HG03457 (cell line): ENCODE data around the gene HMGXB3.
"Not testable (repeated sequence)": the region's sequence is repeated elsewhere in the genome, so short reads cannot be mapped to it uniquely, and the experiment has no call there.

ENCODE experiments used
- ATAC-seq: cut with Tn5 transposase; IDR thresholded peaks from one replicate; pipeline ENCODE4 v1.9.1; 2021; ENCODE audit warnings: moderate number of reproducible peaks; ENCODE audit not compliant: unreplicated experiment

HMGXB3 gene

DNA sequence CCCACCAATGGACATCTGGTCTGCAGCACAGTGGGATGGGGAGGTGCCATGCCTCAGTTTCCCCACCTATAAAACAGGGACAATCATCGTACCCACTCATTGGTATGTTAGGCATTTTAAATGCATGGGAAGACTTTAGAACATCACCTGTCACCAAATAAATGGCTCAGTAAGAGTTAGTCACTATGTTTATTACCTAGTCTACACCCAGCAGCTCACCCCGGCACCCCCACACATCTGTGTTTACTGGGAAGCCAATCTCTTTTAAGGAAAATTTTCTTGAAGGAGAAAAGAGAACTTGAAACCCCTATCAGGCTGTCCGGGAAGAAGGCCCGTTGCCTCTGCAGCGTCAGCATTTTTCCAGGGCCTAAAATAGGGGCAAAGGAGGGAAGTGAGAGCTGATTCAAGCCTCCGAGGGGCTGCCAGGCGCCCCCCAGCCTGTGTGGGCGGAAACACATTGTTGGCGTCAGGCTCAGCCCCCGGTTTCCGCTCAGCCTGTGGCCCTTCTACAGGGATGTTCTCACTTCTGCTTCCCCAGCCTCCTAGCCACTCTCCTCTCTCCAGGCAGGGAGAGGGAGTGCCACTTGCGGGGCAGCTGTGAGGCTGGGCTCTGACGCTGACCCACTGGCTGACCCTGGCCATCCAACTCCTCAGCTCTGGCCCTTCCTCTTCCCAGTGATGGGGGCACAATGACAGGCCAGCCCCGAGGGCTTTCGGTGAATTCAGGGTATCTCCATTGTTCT lies 81.2 kb downstream of the HMGXB3 start:
- no peak for ATAC-seq

DNA sequence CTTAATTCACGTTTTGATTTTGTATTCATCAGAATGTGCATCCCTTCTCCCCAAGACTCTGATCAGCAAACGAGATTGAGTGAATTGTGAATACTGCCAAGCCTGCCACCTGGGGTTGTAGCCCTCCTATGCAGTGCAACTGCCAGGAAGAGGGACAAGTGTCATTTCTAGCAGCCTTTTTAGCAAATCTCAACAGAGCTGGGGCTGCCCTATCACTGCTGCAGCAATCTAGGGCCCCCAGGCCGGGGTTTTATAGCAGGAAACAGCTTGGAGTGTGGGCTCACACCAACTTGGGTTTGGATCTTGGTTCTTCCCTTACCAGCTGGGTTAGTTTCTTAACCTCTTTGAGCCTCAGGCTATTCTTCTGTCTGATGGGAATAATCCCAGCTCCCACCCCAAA lies 81.8 kb downstream of the HMGXB3 start:
- no peak for ATAC-seq

DNA sequence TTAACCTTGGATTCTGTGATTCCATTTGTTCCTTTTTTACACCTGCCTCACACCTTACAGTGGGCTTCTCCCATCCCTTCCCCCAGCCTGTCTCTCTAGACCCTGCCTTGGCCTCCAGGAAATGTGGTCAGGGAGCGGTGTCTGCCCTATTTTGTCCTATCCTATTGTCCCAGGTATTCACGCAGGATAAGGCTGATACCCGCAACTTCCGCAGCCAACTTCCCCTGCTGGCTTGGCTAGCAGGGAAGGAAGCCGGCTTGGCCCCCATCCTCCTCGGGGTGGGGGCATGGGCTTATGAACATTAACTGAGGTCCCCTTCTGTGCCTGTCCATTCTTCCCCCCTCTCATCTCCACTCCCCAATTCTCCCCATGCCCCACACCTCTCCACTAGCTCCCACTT lies 82.3 kb downstream of the HMGXB3 start:
- no peak for ATAC-seq

DNA sequence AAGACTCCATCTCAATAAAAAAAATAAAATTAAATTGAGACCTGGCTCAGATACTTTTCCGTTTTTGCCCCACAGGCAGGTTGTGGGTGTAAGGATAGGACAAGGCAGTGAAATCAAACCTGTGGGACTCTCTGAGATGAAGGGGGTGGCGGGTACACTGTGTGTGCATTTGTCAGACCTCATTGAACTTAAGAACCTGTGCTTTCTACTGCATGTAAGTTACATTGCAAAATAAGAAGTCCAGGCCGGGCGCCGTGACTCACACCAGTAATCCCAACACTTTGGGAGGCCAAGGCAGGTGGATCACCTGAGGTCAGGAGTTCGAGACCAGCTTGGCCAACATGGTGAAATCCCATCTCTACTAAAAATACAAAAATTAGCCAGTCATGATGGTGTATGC lies 84.2 kb downstream of the HMGXB3 start:
- ATAC-seq, result not testable (repeated sequence)

DNA sequence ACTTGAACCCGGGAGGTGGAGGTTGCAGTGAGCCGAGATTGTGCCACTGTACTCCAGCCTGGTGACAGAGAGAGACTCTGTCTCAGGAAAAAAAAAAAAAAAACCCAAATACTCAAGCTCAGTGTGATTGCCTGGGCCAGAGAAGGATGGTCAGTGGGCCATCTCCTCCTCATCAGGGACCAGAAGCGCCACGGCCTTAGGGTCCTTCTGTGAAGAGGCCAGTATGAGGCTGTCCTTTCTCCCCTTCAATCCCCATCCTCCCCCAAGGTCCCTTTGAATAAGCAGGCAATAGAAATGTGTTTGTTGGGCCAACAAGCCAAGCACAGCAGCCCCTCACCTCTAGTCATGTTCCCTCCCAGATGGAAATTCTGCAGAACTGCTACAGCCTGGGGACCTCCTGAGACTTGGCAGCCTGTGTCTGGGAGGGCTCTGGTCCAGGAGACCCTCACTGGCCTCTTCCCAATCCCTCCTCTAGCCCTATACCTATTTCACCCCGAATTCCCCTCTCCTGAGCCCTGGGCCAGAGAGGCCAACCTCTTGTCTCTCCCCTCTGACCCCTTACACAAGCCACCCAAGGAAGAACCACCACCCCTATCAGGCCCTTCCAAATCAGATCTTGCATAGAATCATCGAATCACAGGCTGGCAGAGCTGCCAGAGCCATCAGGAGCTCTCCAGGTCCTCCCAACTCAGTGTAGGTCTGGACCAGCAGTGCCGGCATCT lies 84.8 kb downstream of the HMGXB3 start:
- ATAC-seq, result no peak

DNA sequence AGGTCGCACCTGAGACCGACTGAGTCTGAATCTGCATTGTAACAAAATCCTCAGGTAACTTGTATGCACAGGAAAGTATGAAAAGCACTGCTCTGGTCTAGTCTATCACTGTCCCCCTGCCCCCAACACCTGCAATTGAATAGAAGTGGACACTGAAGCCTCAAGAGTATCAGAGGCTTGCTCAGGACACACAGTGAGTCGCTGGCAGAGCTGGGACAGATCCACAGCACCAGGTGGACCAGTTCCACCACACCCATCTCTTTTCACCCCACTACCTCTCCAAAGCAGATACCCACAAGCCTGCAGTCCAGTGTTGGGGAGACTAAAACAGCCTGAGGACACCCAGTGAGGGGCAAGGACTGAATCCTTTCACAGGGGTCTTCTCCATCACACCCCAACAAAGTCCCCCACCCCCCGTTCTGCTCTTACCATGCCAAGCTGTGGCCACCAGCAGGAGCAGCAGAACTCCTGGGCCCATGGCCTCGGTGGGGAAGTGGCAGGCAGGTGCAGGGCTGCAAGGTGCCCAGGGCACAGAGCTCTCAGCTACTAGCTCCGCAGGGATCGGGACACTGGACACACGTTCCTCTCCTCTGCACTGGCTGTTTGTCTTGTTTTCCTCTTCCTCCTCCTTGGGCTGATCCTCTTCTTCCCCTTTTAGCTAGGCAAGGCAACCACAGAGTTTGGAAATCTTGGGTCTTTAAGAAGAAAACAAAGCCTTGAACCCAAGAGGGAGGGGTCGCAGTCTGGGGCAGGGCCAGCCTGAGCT lies 85.6 kb downstream of the HMGXB3 start, which contains the start of gene CSF1R:
CSF1R (minus strand) TSS at position 605 of the 766 bp plus-strand sequence; CDS start at position 478, 127 bp downstream.
- ATAC-seq, result no peak

DNA sequence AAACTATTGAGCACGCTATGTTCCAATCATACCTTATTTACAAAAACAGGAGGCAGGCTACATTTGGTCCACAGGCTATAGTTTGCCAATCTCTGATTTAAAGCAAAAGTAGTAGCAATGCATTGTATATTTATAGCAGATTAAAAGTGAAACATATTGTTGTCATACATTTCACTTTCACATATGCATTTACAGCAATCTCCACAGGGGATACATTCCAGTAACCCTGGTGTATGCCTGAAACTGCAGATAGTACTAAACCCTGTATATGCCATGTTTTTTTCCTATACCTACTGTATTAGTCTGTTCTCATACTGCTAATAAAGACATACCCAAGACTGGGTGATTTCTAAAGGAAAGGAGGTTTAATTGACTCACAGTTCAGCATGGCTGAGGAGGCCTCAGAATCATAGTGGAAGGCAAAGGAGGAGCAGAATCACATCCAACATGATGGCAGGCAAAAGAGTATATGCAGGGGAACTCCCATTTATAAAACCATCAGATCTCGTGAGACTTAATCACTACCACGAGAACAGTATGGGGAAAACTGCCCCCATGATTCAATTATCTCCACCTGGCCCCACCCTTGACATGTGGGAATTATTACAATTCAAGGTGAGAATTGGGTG lies 91.7 kb downstream of the HMGXB3 start:
- ATAC-seq, result no peak

DNA sequence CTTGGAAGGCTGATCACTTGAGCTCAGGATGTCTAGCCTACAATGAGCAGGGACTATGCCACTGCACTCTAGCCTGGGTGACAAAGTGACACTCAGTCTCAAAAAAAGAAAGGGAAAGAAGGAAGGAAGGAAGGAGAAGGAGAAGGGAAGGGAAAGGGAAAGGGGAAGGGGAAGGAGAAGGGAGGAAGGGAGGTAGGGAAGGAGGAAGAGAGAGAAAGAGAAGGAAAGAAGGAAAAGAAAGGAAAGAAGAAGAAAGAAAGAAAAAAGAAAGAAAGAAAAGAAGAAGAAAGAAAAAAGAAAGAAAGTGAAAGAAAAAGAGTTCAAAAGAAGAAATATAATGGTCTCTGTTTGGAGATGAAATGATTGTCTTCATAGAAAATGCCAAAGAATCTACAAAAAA lies 96.6 kb downstream of the HMGXB3 start:
- ATAC-seq, result no peak

DNA sequence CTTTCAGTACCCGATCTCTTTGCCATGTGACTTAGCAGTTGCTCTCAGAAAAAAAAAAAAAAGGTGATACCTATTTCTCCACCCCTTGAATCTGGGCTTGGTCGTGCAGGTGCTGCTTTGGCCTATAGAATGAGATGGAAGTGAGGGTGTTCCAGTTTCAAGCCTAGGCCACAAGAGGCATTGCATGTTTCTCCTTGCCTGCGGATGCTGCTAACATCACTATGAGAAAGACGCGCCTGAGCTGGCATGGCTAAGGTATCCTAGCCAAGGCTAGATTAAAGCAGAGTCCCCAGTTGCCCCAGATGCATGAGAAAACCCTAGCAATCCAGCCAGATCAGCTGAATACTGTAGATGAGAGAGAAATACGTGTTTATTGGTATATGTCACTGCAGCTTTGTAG lies 100.5 kb downstream of the HMGXB3 start:
- ATAC-seq, result no peak
